Fibroblast of lung (primary cell): ENCODE measurements around the gene TSHZ3.

ENCODE experiments used
- EZH2 ChIP-seq: IDR thresholded peaks from 2 replicates; pipeline ENCODE4 v1.5.1; 2012; ENCODE audit warnings: low read length, control low read depth, mild to moderate bottlenecking; ENCODE audit errors: missing control alignments
- TF ChIP-seq, protein P1 (sequence below), 2 donors: IDR thresholded peaks in 1 of 2; conservative IDR thresholded peaks in 1 of 2; 1 replicate in 1 of 2; 2 replicates in 1 of 2; pipeline ENCODE4 v1.5.1; 2011 to 2012; ENCODE audit warnings: low read length in 2 of 2, control low read depth in 1 of 2, inconsistent platforms in 1 of 2, low read depth in 1 of 2, mild to moderate bottlenecking in 1 of 2

DNA sequence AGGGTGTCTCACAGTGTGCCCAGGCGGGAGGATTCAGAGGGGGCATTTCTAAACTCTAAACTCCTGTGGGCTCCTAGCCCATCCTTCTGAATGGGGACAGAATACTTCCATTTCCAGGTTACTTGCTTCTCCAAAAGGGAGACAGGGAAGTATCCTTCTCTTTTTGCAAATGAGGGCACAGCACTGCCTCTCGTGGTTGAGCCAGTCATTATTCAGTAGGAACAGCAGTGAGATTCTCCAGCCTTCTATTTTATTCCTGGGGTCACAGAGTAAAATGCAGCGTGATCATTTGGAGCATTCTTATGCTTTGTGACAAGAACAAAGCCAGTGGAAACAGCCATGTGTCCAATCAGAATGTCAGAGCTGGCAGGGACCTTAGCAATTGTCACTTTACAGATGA lies 15.7 kb upstream of the TSHZ3 start:
- TF ChIP-seq, protein P1, sequence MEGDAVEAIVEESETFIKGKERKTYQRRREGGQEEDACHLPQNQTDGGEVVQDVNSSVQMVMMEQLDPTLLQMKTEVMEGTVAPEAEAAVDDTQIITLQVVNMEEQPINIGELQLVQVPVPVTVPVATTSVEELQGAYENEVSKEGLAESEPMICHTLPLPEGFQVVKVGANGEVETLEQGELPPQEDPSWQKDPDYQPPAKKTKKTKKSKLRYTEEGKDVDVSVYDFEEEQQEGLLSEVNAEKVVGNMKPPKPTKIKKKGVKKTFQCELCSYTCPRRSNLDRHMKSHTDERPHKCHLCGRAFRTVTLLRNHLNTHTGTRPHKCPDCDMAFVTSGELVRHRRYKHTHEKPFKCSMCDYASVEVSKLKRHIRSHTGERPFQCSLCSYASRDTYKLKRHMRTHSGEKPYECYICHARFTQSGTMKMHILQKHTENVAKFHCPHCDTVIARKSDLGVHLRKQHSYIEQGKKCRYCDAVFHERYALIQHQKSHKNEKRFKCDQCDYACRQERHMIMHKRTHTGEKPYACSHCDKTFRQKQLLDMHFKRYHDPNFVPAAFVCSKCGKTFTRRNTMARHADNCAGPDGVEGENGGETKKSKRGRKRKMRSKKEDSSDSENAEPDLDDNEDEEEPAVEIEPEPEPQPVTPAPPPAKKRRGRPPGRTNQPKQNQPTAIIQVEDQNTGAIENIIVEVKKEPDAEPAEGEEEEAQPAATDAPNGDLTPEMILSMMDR (conservative IDR thresholded peaks at IDR 0.05 in 1 of 2, IDR thresholded peaks at IDR 0.05 in 1 of 2; ENCODE audit: low read depth in 1 of 2, low read length in 2 of 2), result no peak
- TF ChIP-seq EZH2, result no peak
